Lower leg skin (tissue), 3 donors: ENCODE results near the gene GNG7.

Experiments
- POLR2A ChIP-seq, 2 donors: fragments of 450-650 bp; IDR thresholded peaks; one replicate each; pipeline ENCODE4 v1.6.1; 2016 to 2017; ENCODE audit warnings: antibody characterized with exemption in 2 of 2, mild to moderate bottlenecking in 1 of 2, moderate library complexity in 1 of 2
- TF ChIP-seq, protein P1 (sequence below), 3 donors: fragments of 450-650 bp; IDR thresholded peaks; one replicate each; pipeline ENCODE4 v1.5.1; 2016; ENCODE audit warnings: antibody characterized with exemption in 3 of 3, mild to moderate bottlenecking in 3 of 3, moderate library complexity in 2 of 3

GRCh38 chr19:2648099-2648498, 54.4 kb downstream of the GNG7 start:
- TF ChIP-seq, protein P1, sequence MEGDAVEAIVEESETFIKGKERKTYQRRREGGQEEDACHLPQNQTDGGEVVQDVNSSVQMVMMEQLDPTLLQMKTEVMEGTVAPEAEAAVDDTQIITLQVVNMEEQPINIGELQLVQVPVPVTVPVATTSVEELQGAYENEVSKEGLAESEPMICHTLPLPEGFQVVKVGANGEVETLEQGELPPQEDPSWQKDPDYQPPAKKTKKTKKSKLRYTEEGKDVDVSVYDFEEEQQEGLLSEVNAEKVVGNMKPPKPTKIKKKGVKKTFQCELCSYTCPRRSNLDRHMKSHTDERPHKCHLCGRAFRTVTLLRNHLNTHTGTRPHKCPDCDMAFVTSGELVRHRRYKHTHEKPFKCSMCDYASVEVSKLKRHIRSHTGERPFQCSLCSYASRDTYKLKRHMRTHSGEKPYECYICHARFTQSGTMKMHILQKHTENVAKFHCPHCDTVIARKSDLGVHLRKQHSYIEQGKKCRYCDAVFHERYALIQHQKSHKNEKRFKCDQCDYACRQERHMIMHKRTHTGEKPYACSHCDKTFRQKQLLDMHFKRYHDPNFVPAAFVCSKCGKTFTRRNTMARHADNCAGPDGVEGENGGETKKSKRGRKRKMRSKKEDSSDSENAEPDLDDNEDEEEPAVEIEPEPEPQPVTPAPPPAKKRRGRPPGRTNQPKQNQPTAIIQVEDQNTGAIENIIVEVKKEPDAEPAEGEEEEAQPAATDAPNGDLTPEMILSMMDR (IDR thresholded peaks at IDR 0.05), result no peak
- no peak for TF ChIP-seq POLR2A (IDR thresholded peaks at IDR 0.05)
